HEK293 (cell line): ENCODE data around the gene UBTD1.
A peak's percentile ranks its signal among the peaks of the same experiment; 100 is the strongest.

Experiments used
- ZNF426 ChIP-seq: fragments of 450-650 bp; formaldehyde crosslinking; IDR thresholded peaks from 2 replicates; pipeline ENCODE4 v1.5.1; 2017; ENCODE audit warnings: missing biosample characterization, missing genetic modification characterization, mild to moderate bottlenecking, inconsistent platforms, moderate library complexity
- TF ChIP-seq, protein P1 (sequence below): fragments of 450-650 bp; formaldehyde crosslinking; IDR thresholded peaks from 2 replicates; pipeline ENCODE4 v1.5.1; 2016; ENCODE audit warnings: missing biosample characterization, missing genetic modification characterization
- TF ChIP-seq, protein P2 (sequence below): fragments of 450-650 bp; formaldehyde crosslinking; IDR thresholded peaks from 2 replicates; pipeline ENCODE4 v1.5.1; 2016; ENCODE audit warnings: missing biosample characterization, missing genetic modification characterization

DNA sequence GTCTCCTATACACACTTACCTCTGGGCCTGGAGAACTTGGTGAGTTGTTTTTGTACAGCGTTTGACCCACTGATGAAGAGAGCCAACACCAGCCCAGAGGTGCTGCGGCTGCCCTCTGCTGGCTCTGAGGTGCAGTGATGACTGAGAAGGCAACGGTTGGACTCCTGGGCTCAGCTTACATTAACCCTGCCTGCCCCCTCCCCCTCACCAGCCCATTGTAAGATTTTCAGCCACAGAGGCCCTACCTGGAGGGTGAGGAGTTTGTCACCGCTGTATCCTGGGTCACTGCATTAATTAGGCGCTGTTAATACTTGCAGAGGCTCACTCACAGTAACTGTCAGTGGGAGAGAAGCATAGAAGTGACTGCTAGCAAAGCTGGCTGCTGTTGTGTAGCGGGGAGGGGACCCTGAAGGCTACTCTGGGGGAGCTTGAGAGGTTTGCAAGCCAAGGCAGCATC lies 54.9 kb downstream of the UBTD1 start:
- no peak for TF ChIP-seq ZNF426 (tag by site-specific recombination)
- TF ChIP-seq, protein P1, sequence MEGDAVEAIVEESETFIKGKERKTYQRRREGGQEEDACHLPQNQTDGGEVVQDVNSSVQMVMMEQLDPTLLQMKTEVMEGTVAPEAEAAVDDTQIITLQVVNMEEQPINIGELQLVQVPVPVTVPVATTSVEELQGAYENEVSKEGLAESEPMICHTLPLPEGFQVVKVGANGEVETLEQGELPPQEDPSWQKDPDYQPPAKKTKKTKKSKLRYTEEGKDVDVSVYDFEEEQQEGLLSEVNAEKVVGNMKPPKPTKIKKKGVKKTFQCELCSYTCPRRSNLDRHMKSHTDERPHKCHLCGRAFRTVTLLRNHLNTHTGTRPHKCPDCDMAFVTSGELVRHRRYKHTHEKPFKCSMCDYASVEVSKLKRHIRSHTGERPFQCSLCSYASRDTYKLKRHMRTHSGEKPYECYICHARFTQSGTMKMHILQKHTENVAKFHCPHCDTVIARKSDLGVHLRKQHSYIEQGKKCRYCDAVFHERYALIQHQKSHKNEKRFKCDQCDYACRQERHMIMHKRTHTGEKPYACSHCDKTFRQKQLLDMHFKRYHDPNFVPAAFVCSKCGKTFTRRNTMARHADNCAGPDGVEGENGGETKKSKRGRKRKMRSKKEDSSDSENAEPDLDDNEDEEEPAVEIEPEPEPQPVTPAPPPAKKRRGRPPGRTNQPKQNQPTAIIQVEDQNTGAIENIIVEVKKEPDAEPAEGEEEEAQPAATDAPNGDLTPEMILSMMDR (tag by site-specific recombination) = peak; percentile 83
- TF ChIP-seq, protein P2, sequence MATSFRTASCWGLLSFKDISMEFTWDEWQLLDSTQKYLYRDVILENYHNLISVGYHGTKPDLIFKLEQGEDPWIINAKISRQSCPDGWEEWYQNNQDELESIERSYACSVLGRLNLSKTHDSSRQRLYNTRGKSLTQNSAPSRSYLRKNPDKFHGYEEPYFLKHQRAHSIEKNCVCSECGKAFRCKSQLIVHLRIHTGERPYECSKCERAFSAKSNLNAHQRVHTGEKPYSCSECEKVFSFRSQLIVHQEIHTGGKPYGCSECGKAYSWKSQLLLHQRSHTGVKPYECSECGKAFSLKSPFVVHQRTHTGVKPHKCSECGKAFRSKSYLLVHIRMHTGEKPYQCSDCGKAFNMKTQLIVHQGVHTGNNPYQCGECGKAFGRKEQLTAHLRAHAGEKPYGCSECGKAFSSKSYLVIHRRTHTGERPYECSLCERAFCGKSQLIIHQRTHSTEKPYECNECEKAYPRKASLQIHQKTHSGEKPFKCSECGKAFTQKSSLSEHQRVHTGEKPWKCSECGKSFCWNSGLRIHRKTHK = no peak
